Measurements from ENCODE around the gene CTSC. TPM values are rescaled to one million over a fixed set of nuclear protein-coding genes. Genes with fewer than 3 reads are reported as not detected.

Gene CTSC
- total RNA-seq, 1 experiment from 2014 or later = 250 TPM

- H3K9me3 ChIP-seq = no peaks in the 10 kb centered on the region
- TF ChIP-seq CTCF (IDR thresholded peaks at IDR 0.05; ENCODE audit: insufficient read depth in 1 of 2, low read depth in 1 of 2, low read length in 1 of 2, severe bottlenecking in 1 of 2, unreplicated experiment in 1 of 2) = no peak
- Mint-ChIP-seq H3K4me3 (ENCODE audit: unreplicated experiment) (no peak overlapping the region), H3K9me3 (ENCODE audit: unreplicated experiment) (no peaks in the 10 kb centered on the region), H3K27ac (ENCODE audit: unreplicated experiment) (no peak overlapping the region), H3K4me1 (ENCODE audit: low read depth, unreplicated experiment) (no peaks in the 10 kb centered on the region), H3K27me3 (ENCODE audit: insufficient read depth, unreplicated experiment) (no peaks in the 10 kb centered on the region), H3K36me3 (ENCODE audit: insufficient read depth, unreplicated experiment) (no peaks in the 10 kb centered on the region)
- no TSS peak for BruUV-seq (replicated peaks)
- H3K4me3 ChIP-seq (ENCODE audit: low read depth, low read length) = no peak overlapping the region
- no peak for DNase-seq
- H3K27me3 ChIP-seq (replicated peaks; ENCODE audit: control insufficient read depth, insufficient read depth, low read length) = no peaks in the 10 kb centered on the region
- H3K36me3 ChIP-seq (ENCODE audit: control insufficient read depth, insufficient read depth, low read length) = no peaks in the 10 kb centered on the region
- intact Hi-C loops (cut with micrococcal nuclease; ENCODE audit: unreplicated experiment) = no loop called here
- ChIA-PET POLR2A (no interaction called here), CTCF (no interaction called here)
- no peaks in the 10 kb centered on the region for H3K4me1 ChIP-seq
These were observed 40.1 kb upstream of the CTSC start for GRCh38 chr11:88377646-88378045.

- BruUV-seq (replicated peaks) = no TSS peak
- TF ChIP-seq CTCF (IDR thresholded peaks at IDR 0.05; ENCODE audit: insufficient read depth in 1 of 2, low read depth in 1 of 2, low read length in 1 of 2, severe bottlenecking in 1 of 2, unreplicated experiment in 1 of 2) = no peak
- ChIA-PET CTCF (no interaction called here), POLR2A (no interaction called here)
- Histone ChIP-seq H3K4me1 (no peaks in the 10 kb centered on the region), H3K27me3 (replicated peaks; ENCODE audit: control insufficient read depth, insufficient read depth, low read length) (no peaks in the 10 kb centered on the region), H3K36me3 (ENCODE audit: control insufficient read depth, insufficient read depth, low read length) (no peaks in the 10 kb centered on the region), H3K9me3 (no peaks in the 10 kb centered on the region), H3K4me3 (ENCODE audit: low read depth, low read length) (no peak overlapping the region)
- H3K4me1 Mint-ChIP-seq (ENCODE audit: low read depth, unreplicated experiment) = no peaks in the 10 kb centered on the region
- H3K27ac Mint-ChIP-seq (ENCODE audit: unreplicated experiment) = no peak overlapping the region
- H3K9me3 Mint-ChIP-seq (ENCODE audit: unreplicated experiment) = no peaks in the 10 kb centered on the region
- no peak overlapping the region for H3K4me3 Mint-ChIP-seq (ENCODE audit: unreplicated experiment)
- no peak for DNase-seq
- H3K36me3 Mint-ChIP-seq (ENCODE audit: insufficient read depth, unreplicated experiment) = no peaks in the 10 kb centered on the region
- H3K27me3 Mint-ChIP-seq (ENCODE audit: insufficient read depth, unreplicated experiment) = no peaks in the 10 kb centered on the region
- intact Hi-C loops (cut with micrococcal nuclease; ENCODE audit: unreplicated experiment) = no loop called here
These were observed 39.6 kb upstream of the CTSC start for GRCh38 chr11:88377144-88377543.

GRCh38 chr11:88375927-88376470 is 38.5 kb upstream of the CTSC start:
- BruUV-seq (replicated peaks) = no TSS peak
- CTCF ChIA-PET = no interaction called here

More at GRCh38 chr11:88375927-88376470, 38.5 kb upstream of the CTSC start:
- no peak for TF ChIP-seq CTCF (IDR thresholded peaks at IDR 0.05; ENCODE audit: insufficient read depth in 1 of 2, low read depth in 1 of 2, low read length in 1 of 2, severe bottlenecking in 1 of 2, unreplicated experiment in 1 of 2)
- POLR2A ChIA-PET = no interaction called here
- no peak for DNase-seq
- H3K27me3 ChIP-seq (replicated peaks; ENCODE audit: control insufficient read depth, insufficient read depth, low read length) = no peaks in the 10 kb centered on the region
- Mint-ChIP-seq H3K36me3 (ENCODE audit: insufficient read depth, unreplicated experiment) (no peaks in the 10 kb centered on the region), H3K9me3 (ENCODE audit: unreplicated experiment) (no peaks in the 10 kb centered on the region), H3K4me1 (ENCODE audit: low read depth, unreplicated experiment) (peaks cover 6% of the 10 kb centered on the region), H3K27ac (ENCODE audit: unreplicated experiment) (no peak overlapping the region), H3K4me3 (ENCODE audit: unreplicated experiment) (no peak overlapping the region), H3K27me3 (ENCODE audit: insufficient read depth, unreplicated experiment) (no peaks in the 10 kb centered on the region)
- H3K9me3 ChIP-seq = no peaks in the 10 kb centered on the region
- no peaks in the 10 kb centered on the region for H3K4me1 ChIP-seq
- H3K36me3 ChIP-seq (ENCODE audit: control insufficient read depth, insufficient read depth, low read length) = no peaks in the 10 kb centered on the region
- no peak overlapping the region for H3K4me3 ChIP-seq (ENCODE audit: low read depth, low read length)
- intact Hi-C loops (cut with micrococcal nuclease; ENCODE audit: unreplicated experiment) = loop anchor here (1.0 kb wide), 1 partner anchor 12 kb away; no protein-coding TSS in a partner anchor

Measured in Caco-2 (cell line).